HG02852 (cell line): ENCODE data around the gene TMEM266.

Experiments
- ATAC-seq: cut with Tn5 transposase; IDR thresholded peaks from one replicate; pipeline ENCODE4 v1.9.1; 2021; ENCODE audit warnings: mild to moderate bottlenecking, moderate library complexity; ENCODE audit not compliant: unreplicated experiment

The TMEM266 gene

DNA sequence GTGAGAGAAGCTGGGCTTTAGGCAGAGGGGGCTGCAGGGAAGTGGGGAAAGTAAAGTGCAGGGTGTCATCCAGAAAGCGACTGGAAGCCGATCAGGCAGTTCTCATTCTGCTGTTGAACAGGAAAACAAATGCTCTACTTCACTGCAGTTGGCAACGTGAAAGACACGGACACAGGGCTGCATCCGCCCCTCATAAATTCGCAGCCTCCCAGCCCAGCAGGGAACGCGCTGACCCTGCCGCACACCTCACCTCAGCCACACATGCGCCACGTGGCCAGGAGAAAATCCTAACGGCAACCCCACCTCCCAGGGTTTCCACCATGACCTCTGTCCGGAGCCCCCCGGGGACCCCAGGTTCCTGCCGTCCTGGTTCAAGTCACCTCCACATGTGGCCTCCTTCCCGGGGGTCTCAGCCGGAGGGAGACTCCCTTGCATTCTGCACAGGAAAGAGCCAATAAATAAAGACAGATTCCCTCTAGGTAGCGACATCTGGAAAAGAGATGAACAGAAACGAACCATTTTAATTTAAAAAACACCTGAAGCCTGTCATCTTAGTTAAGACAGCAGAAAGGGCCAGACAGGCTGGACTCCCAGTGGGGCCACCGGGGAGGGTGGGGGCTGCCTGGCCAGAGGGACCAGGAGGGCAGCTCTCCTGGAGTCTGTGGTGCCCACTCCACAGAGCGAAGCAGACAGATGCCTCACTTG, 118.7 kb downstream of the TMEM266 start:
- no peak for ATAC-seq

DNA sequence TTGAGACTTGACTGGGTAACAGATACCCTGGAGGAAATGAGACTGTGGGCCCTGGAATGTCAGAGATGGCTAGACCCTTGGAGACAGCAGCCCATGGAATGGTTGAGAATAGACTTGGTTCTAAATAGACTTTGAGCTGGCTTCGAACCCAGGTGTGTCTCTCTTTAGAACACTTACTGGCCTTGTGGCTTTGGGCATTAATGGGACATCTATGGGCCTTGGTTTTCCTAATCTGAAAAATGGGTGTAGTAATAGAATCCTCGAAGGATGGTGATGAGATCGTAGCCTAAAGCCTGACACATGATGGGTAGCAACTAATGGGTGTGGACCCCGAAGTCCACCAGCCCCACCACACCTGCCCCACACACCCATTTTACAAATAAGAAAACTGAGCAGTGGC, 119.2 kb downstream of the TMEM266 start:
- ATAC-seq: no peak

DNA sequence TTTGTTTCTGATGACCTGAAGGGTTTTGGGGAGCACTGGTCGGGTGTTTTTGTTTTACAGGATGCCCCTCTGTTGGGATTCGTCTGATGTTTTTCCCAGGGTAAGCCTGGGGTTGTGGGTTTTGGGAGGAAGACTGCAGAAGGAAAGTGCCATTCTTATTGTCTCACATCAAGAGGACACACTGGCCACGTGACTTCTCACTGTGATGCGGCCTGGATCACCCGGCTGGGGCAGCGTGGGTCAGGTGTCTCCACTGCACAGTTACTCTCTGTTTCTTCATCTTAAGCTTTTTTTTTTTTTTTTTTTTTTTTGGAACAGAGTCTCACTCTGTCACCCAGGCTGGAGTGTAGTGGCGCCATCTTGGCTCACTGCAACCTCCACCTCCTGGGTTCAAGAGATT, 120.5 kb downstream of the TMEM266 start:
- ATAC-seq: no peak

DNA sequence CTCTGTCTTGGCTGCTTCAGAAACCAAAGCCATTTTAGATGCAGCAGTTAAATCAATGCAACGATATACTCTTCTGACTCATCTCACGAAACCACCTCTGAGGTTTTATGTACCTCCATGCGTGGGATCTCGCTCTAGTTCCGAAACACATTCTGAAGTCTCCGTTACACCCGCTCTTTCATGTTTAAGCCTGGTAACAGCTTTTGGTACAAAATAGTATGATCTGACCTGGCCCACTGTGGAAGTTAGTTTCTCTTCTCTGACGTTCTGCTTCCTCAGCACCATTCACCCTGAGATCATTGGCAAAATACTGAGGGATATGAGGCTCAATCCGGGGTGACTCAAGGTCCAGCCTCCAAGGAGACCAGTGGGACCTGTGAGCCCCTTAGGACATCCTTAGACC, 121.9 kb downstream of the TMEM266 start:
- ATAC-seq: peak; percentile 83

DNA sequence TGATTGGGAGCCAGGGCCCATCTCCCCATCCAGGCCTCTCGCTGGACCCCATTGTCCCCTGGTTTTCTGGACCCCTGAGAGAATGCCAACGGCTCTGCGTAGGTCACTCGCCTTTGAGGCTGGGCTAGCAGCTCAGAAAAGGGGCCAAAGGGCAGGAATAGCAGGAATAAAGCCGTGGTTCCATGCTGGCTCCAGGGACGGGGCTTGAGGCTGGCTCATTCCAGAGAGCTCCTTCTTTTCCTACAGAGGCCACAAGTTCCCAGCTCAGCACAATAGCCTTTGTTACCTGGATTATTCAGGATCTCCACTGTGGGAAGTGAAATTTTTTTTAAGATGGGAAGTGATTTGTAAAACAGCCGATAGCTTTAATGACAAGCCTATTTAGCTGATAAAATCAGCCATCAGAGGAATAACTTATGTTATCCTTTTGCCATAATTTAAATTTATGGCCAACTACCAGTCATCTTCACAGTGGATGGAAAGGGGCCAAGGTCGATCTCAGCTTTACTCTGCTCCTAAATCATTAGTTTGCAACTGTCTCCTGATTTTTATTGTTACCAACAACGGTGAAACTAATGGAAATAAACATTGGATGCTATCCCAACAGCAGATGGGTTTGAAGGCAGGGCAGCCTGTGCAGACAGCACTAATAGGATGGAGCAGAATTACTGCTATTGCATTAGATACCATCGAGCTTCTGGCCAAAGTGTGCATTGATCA, 124.3 kb downstream of the TMEM266 start:
- ATAC-seq: no peak

DNA sequence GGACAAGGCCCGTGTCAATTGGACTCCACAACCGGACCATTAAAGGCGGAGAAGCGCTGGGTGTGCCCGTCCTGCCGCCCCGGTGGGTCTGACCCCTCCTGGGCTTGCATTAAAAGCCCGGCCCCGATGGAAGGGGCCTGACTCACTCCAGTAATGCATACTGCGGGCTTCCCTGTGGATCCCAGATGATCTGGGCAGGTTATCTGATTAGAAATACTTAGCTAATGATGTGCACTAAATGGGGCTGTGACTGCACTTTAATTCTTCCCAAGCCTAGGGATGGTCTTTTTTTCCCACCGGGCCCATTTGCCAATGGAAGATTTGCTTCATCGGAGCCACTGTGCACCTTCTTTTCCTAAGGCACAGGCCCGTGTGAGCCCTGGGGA, 124.9 kb downstream of the TMEM266 start:
- ATAC-seq: no peak

DNA sequence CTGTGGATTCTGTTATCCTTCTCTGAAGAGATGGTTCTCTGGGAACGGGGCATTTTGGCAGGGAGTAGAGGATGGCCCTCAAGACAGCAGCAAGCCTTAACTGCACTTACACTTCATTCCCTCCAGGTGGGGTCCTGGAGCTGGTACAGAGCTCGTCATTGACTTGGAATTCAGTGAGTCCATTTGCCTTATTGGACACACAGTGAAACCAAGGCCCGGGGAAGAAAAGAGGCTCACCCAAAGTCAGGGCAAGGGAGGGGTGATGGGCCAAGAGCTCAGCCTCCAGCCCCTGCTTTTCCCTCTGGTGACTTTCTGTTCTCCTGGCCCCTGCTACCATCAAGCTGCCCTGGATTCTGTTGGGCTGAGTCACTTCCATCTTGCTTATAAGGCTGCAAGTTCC, 125.9 kb downstream of the TMEM266 start:
- no peak for ATAC-seq

DNA sequence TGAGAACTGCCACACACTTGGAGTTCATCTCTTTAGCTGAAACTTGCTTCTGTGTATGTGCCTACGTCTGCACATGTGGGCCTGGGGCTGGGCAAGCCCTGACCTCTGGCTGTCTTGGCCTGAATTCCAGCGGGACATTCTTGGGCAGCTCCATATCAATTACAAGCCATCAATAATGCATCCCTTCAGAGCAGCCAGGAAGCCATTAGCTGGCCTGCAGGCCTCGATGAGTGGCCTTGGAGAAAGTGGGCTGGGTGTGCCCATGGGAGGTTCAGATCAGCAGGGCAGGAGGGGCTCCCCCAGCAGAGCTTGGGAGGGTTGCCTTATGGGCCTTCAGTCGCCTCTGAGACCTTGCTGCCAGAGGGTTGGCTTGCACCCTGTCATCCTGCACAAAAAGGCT, 127.4 kb downstream of the TMEM266 start:
- no peak for ATAC-seq

DNA sequence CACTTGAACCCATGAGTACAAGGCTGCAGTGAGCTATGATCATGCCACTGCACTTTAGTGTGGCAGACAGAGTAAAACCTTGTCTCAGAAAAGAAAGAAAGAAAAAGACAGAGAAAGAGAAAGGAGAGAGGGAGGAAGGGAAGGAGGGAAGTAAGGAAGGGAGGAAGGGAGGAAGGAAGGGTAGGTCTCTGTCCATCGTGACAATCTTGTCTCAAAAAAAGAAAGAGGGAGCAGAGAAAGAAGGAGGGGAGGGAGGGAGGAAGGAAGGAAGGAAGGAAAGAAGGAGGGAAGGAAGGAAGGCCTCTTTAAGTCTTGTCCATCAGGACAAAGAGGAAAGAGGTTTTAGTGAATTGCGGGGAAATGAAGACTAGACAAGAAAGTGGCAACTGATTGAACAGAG, 129.3 kb downstream of the TMEM266 start:
- no peak for ATAC-seq

DNA sequence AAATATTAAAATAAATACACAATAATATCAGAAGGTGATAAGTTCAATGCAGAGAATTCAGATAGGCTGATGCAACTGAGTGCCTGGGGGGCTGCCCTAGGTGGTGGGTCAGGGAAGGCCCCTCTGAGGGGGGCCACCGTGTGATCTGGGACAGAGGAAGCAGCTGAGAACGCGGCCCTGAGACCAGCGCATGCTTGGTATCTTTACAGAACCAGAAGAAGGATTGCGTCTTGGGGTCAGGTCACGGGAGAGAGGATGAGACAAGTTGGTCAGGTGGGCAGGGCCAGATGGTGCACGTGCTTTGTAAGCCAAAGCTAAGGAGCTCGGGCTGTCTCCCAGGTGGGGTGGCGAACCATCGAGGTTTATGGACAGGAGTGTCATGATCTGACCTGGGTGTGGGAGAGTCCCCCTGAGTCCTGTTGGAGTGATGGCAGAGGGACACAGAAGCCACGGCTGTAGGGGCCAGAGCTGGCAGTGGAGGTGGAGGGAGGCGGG, 130.3 kb downstream of the TMEM266 start:
- no peak for ATAC-seq

DNA sequence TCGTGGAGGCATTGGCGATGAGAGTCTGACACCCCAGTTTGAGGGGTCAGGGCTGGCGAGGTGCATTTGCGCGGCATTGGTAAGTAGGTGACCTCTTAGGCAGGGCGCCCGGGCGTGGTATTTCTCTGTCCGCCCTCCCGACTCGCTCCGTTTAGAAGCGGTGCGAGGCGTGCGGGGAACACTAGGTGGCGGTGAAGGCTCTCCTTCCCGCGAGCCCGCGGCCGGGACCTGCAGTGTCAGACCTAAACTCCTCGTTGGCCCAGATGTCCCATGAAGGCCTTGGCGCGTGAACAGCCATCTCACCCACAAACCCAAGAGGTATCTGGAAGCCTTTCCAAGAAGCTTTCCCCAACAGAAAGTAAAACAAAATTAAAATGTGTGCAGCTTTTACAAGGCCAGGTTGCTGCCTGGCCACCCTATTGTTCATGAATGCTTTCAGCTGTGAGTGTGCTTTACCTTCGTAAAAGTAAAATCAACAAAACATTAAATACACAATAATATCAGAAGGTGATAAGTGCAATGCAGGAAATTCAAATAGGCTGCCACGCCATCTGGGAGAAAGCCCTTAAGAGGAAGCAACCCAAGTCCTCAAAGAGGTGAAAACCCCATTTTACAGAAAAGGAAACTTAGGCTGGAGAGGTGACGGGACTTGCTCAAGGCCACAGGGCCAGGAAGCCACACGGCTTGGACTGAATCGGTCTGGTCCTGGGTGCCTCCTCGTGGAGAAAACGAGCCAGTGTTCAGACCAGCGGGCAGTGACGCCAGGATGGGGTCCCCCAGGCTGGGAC, 131.2 kb downstream of the TMEM266 start:
- peak; percentile 83 for ATAC-seq

DNA sequence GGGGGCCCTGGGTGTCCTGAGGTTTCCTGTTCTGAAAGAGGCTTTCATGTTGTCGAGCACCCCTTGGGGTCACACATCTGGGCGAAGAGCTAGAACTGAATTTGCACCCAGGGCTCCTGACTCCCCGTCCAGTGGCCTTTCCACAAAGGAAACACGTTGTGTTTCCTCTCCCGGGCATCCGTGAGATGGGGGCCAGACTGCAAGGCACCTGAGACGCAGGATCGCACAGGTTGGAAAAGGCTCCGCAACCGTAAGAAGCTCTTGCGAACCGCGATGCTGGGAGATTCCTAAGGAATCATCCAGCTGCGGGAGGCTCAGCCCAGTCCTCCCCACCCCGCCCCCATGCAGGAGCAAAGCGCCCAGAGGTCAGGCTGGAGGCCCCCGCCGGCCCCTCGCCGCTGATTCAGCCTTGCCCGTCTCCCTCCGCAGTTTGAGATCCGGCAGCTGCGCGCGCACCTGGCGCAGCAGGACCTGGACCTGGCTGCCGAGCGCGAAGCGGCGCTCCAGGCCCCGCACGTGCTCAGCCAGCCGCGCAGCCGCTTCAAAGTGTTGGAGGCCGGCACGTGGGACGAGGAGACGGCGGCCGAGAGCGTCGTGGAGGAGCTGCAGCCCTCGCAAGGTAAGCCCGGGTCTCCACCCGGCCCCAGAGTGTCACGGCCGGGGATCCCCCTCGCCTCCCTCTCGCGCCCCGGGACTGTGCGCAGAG, 131.9 kb downstream of the TMEM266 start:
- no peak for ATAC-seq

DNA sequence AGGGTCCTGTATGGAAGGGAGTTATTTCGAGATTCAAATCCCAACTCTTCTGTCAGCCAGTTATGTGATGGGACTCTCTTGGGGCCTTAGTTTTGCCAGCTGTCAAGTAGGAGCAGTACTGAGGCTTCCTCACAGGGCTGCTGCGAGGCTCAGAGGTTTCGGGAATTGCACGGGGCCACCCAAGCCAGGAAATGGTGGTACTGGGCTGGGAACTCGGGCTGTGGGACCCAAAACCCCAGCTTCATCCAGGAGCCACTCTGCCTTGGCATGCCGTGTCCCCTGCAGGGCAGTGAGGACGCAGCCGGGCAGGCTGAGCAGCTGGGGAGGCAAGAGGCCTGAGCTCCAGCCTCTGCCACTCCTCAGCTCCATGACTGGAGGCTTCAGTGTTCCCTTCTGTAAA, 132.9 kb downstream of the TMEM266 start:
- ATAC-seq: no peak

DNA sequence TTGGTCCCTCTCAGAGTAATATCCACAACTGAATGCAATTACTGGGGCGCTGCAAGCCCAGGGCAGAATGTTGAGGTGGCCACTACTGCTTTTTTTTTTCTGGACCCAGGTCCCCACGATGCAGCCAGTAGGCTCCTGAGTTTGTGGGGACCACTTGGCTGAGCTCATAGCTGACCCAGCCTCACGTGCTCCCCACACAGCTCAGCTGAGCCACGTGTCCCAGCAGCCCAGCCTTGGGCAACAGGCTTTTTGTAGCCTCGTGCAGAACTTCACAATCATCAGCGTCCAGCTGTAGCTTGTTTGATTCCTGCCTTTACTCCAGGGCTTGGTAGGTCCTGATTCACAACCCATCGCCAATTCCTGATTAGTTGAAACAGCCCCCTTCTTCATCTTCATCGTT, 134.1 kb downstream of the TMEM266 start:
- ATAC-seq: no peak

DNA sequence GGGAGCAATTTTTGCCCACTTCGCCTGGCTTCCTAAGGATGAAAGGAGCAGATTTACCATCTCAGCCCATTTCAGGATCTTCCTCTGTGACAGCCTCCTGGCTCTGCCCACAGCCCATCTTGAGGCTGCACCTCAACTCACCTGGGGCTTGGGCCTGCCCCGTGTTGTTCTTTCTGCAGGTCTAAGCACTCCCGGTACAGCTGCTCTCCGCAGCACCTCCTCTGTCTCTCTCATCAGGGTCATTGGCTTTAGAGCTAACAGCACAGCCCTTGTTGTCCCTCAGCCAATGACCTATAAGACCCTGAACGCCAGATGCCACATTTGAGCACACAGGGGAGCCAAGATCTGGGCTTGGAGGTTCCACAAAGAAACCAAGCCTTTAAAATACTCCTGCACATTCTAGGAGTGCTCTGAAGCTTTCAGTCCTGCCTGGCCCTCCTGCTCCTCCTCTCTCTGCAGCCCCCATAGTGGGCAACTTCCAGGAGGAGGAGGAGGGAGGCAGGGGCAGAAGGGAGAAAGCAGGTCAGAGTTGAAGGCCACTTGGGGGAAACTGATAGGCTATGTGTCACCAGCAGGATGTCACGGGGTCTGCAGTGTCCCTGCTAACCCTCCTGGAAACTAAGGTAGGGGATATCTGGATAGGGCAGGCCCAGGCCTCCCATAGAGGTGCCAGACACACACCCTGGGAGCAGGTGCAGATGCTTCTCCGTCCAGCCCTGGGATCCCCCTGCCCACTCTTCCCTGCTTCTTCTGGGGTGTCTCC, 135.9 kb downstream of the TMEM266 start:
- ATAC-seq: no peak

DNA sequence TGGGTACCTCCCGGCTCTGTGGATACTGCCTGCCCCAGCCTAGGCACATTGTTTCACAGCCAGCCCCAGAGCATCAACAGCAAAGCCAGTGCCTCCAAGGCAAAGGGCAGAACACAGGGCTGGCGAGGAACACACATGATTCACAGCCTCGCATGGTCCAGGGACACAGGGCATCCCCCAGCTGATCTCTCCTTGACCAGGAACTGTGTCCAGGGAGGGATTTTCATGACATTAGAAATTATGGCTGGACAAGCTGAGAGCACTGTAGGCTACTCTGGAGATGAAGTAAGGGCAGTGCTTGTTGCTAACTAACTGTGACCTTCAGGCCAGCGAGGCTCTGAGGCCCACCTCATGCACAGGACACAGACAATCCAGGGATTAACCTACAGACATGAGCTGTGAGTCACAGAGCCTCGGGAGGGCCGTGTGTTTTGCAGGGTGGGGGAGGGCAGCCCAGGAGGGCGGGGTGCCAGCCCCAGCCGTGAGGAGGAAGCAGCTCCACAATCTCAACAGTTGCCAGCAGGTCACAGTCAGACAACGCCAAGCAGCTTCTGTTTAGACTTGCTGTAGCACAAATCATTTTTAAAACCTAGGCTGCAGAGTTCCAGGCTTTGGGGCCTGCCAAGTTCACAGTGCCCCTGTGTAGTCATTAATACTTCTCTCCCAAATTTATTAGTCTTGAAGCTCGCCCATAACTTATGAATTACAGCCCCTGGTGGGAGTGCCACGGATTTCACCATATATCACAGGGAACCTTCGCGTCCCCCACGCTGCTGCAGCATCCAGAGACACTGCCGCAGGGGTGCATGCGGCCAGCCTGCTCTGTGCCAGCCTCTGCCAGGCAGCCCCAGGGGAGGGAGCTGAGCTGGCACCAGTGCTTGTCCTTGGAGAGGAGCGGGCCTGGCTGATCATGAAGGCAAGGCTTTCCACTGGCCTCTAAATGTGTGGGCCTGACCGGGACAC, 136.8 kb downstream of the TMEM266 start:
- ATAC-seq: no peak

DNA sequence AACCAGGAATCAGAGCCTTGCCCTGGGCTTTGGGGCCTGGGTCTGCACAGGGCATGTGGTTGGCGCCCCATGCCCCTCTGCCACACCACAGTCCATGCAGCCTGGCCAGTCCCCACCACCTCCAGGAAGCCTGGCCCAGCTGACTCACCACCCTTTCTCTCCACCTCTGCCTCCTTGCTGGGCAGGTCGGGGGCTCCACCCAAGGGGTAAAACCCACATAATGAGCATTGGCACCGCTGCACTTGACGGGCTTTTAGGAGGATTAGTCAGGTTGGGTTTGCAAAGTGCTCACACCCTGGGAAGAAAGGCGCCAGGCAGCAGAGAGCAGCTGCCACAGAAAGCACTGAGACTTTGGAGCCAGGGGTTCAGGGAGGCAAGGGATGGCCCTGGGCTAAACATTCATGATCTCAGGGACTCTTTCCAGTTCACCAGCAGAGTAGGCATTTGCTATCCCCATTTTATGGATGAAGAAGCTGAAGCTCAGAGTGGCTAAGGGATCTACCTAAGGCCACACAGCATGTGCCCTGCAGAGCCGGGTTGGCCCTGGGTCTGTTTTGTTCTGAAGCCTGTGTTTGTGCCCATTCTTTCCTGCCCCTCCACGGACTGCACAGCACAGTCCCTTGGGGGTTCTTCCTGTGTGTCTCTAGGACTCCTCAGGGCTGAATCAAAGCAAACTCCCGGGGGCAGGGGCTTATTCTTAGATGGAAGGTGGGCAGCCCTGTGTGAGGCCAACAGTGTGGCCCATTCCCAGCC, 138.1 kb downstream of the TMEM266 start:
- no peak for ATAC-seq

DNA sequence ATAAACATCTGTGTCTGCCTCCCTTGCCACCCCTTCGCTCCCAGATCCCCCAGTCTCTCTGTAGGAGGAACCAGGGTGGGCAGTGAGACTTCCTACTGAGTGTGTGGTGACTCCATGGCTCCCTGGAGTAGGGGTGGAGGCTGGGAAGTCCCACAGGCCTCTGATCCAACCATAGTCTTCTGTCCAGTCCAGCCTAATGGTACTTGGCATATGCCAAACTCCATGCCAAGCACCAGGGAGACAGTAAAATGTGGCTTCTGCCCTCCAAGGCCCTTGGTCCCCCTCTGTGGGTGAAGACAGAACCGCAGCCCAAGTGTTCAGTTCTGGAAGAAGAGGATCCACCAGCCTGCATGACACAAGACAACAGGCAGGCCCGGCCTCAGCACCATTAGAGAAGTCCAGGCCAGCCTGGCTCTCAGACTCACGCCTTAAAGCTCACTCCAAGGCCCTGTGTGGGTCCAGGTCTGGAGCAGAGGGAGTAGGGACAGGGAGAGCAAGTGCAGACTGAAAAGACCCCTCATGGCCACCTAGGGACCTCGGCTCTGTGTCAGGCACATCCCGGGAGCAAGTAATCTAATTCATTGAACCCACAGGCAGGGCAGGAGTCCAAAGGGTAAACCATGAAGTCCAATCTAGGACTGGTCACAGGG, 138.8 kb downstream of the TMEM266 start:
- ATAC-seq: no peak
